PC-3 (cell line): ENCODE results near the gene PTPN1. TPM values are rescaled to one million over a fixed set of nuclear protein-coding genes. Genes with fewer than 3 reads are reported as not detected.

ENCODE experiments used
- ATAC-seq: fragments of 200-7000 bp; cut with Tn5 transposase; 2 replicates; pipeline ENCODE4 v1.9.1; 2020; ENCODE audit warnings: mild to moderate bottlenecking, moderate library complexity
- BruUV-seq: library from RNA; stranded (reverse); fragments of 400-500 nt; replicated peaks from 2 replicates; lab custom pipeline; 2021; lab: Mats Ljungman, UMichigan
- CTCF ChIA-PET: fragments of 300-600 bp; sonication (Branson Sonifier 250); formaldehyde crosslinking; loops from one replicate; lab custom pipeline; 2022; ENCODE audit warnings: antibody characterized with exemption; lab: Charles Lee
- POLR2A ChIA-PET: fragments of 300-600 bp; sonication (Branson Sonifier 250); formaldehyde crosslinking; loops from one replicate; lab custom pipeline; 2022; ENCODE audit warnings: antibody characterized with exemption; ENCODE audit not compliant: unreplicated experiment; lab: Charles Lee
- DNase-seq: peaks from one replicate; pipeline ENCODE4 v3.0.0-alpha.2; 2015
- H2AFZ ChIP-seq: fragments of 300-600 bp; sonication (generic); 2 replicates; pipeline ENCODE4 v1.6.0; 2016; ENCODE audit warnings: antibody characterized with exemption, low read length
- H3F3A ChIP-seq: fragments of 300-600 bp; sonication (generic); one replicate; pipeline ENCODE4 v1.6.0; 2017; ENCODE audit warnings: antibody characterized with exemption, low read length, control low read depth, mild to moderate bottlenecking; ENCODE audit not compliant: unreplicated experiment
- H3K27ac ChIP-seq: fragments of 300-600 bp; sonication (generic); 2 replicates; pipeline ENCODE4 v1.5.1; 2016; ENCODE audit warnings: mild to moderate bottlenecking, low read length
- H3K27me3 ChIP-seq: fragments of 300-600 bp; sonication (generic); 2 replicates; pipeline ENCODE4 v1.6.1; 2016; ENCODE audit warnings: low read length, mixed read lengths
- H3K36me3 ChIP-seq: fragments of 300-600 bp; sonication (generic); 2 replicates; pipeline ENCODE4 v1.6.1; 2016; ENCODE audit warnings: low read depth, mixed run types, low read length, mixed read lengths
- H3K4me1 ChIP-seq: fragments of 300-600 bp; sonication (generic); 2 replicates; pipeline ENCODE4 v1.5.1; 2016; ENCODE audit warnings: low read length; ENCODE audit not compliant: insufficient read depth
- H3K4me2 ChIP-seq: fragments of 300-600 bp; sonication (generic); 2 replicates; pipeline ENCODE4 v1.6.0; 2016; ENCODE audit warnings: low read length
- H3K4me3 ChIP-seq: fragments of 300-600 bp; sonication (generic); 2 replicates; pipeline ENCODE4 v1.5.1; 2016; ENCODE audit warnings: mild to moderate bottlenecking, low read length, mixed read lengths
- H3K79me2 ChIP-seq: fragments of 300-600 bp; sonication (generic); 2 replicates; pipeline ENCODE4 v1.6.1; 2017; ENCODE audit warnings: low read length, mixed read lengths
- H3K9ac ChIP-seq: fragments of 300-600 bp; sonication (generic); 2 replicates; pipeline ENCODE4 v1.6.0; 2016; ENCODE audit warnings: mild to moderate bottlenecking, low read length
- H3K9me2 ChIP-seq: fragments of 300-600 bp; sonication (generic); replicated peaks from 2 replicates; pipeline ENCODE4 v1.6.1; 2016; ENCODE audit warnings: mixed run types, low read length, mixed read lengths
- H3K9me3 ChIP-seq: fragments of 300-600 bp; sonication (generic); 2 replicates; pipeline ENCODE4 v1.6.1; 2016; ENCODE audit warnings: low read length, mixed read lengths
- H4K20me1 ChIP-seq: fragments of 300-600 bp; sonication (generic); 2 replicates; pipeline ENCODE4 v1.6.1; 2016; ENCODE audit warnings: low read length, mixed read lengths
- CTCF ChIP-seq: fragments of 300-600 bp; sonication (generic); conservative IDR thresholded peaks from 2 replicates; pipeline ENCODE4 v1.5.1; 2017; ENCODE audit warnings: antibody characterized with exemption, low read depth, mild to moderate bottlenecking, low read length
- EZH2 ChIP-seq: fragments of 300-600 bp; sonication (generic); IDR thresholded peaks from one replicate; pipeline ENCODE4 v1.6.1; 2017; ENCODE audit warnings: antibody characterized with exemption, mild to moderate bottlenecking, low read length; ENCODE audit not compliant: unreplicated experiment
- EZH2phosphoT487 ChIP-seq: fragments of 300-600 bp; sonication (generic); IDR thresholded peaks from 2 replicates; pipeline ENCODE4 v1.6.1; 2018; ENCODE audit warnings: mild to moderate bottlenecking, antibody characterized with exemption, low read length, borderline replicate concordance
- intact Hi-C: fragments of 100-400 bp; cut with micrococcal nuclease; formaldehyde crosslinking; loops from 2 replicates; pipeline ENCODE4 v1.9.0; 2023
- total RNA-seq: library from RNA; depleted of rRNA; stranded (reverse); fragments of >200 nt; gene quantifications from 2 replicates; pipeline ENCODE4 v1.2.3, GENCODE V29; 2014

PTPN1 gene
- total RNA-seq, 1 experiment from 2014 or later, result 47.7 TPM

- peak; percentile 86 for DNase-seq
- peak; percentile 81 for ATAC-seq
- H3K27ac ChIP-seq, result no peak overlapping the region
- H3F3A ChIP-seq, result no peaks in the 10 kb centered on the region
- no peak overlapping the region for H3K9ac ChIP-seq
- no peaks in the 10 kb centered on the region for H3K79me2 ChIP-seq
- no peaks in the 10 kb centered on the region for H3K9me3 ChIP-seq
- intact Hi-C loops, result no loop called here
- H3K4me2 ChIP-seq, result no peak overlapping the region
- ChIA-PET CTCF (interaction anchor here (0.6 to 1.0 kb wide), 5 partner anchors 11 to 409 kb away, joined by 3 to 4 read pairs (median 3); no protein-coding TSS in a partner anchor), POLR2A (no interaction called here)
- no peaks in the 10 kb centered on the region for H3K9me2 ChIP-seq
- peak; percentile 100 for TF ChIP-seq CTCF
- TF ChIP-seq EZH2phosphoT487, result no peak
- TF ChIP-seq EZH2, result no peak
- H3K4me3 ChIP-seq, result no peak overlapping the region
- H3K4me1 ChIP-seq, result no peaks in the 10 kb centered on the region
- H3K27me3 ChIP-seq, result no peaks in the 10 kb centered on the region
- no peak overlapping the region for H2AFZ ChIP-seq
- H4K20me1 ChIP-seq, result no peaks in the 10 kb centered on the region
- peaks cover 10% of the 10 kb centered on the region for H3K36me3 ChIP-seq
- BruUV-seq, result no TSS peak
These were observed 78.0 kb downstream of the PTPN1 start for GRCh38 chr20:50588034-50588736.

- Histone ChIP-seq H3K9ac (no peak overlapping the region), H4K20me1 (no peaks in the 10 kb centered on the region), H3K4me3 (no peak overlapping the region), H3K27ac (no peak overlapping the region), H3K27me3 (no peaks in the 10 kb centered on the region), H3K9me3 (no peaks in the 10 kb centered on the region), H3F3A (no peaks in the 10 kb centered on the region), H3K4me2 (no peak overlapping the region), H3K4me1 (no peaks in the 10 kb centered on the region), H3K9me2 (no peaks in the 10 kb centered on the region), H2AFZ (no peak overlapping the region), H3K36me3 (no peaks in the 10 kb centered on the region), H3K79me2 (no peaks in the 10 kb centered on the region)
- CTCF ChIA-PET, result no interaction called here
- no TSS peak for BruUV-seq
- intact Hi-C loops, result no loop called here
- DNase-seq (no peak), ATAC-seq (no peak)
- POLR2A ChIA-PET, result no interaction called here
- TF ChIP-seq EZH2phosphoT487 (no peak), CTCF (no peak), EZH2 (no peak)
These were observed 79.6 kb downstream of the PTPN1 start for GRCh38 chr20:50589548-50590347.

- no peaks in the 10 kb centered on the region for H3K36me3 ChIP-seq
- no peaks in the 10 kb centered on the region for H3K27me3 ChIP-seq
- H4K20me1 ChIP-seq, result no peaks in the 10 kb centered on the region
- DNase-seq (no peak), ATAC-seq (no peak)
- H3K9me2 ChIP-seq, result no peaks in the 10 kb centered on the region
- H3K4me1 ChIP-seq, result no peaks in the 10 kb centered on the region
- H3K9ac ChIP-seq, result no peak overlapping the region
- no peak overlapping the region for H2AFZ ChIP-seq
- H3K9me3 ChIP-seq, result no peaks in the 10 kb centered on the region
- ChIA-PET POLR2A (no interaction called here), CTCF (no interaction called here)
- intact Hi-C loops, result no loop called here
- no peaks in the 10 kb centered on the region for H3K79me2 ChIP-seq
- H3K4me3 ChIP-seq, result no peak overlapping the region
- H3F3A ChIP-seq, result no peaks in the 10 kb centered on the region
- TF ChIP-seq EZH2phosphoT487, result no peak
- TF ChIP-seq CTCF, result no peak
- TF ChIP-seq EZH2, result no peak
- no peak overlapping the region for H3K27ac ChIP-seq
- no TSS peak for BruUV-seq
- H3K4me2 ChIP-seq, result no peak overlapping the region
These were observed 80.1 kb downstream of the PTPN1 start for GRCh38 chr20:50590348-50590664.
